NCI-H2107 (cell line): ENCODE measurements around the gene TSEN34.
"Not testable (repeated sequence)": the region's sequence is repeated elsewhere in the genome, so short reads cannot be mapped to it uniquely, and the experiment has no call there.

Experiments
- DNase-seq: peaks from one replicate; lab custom pipeline; 2025; lab: John Stamatoyannopoulos, UW

TSEN34 gene

GRCh38 chr19:54209058-54209810 lies 18.1 kb downstream of the TSEN34 start:
- no peak for DNase-seq

- DNase-seq, result peak; percentile 89
These were observed 18.8 kb downstream of the TSEN34 start for GRCh38 chr19:54209811-54210494.

- no peak for DNase-seq
These were observed 20.1 kb downstream of the TSEN34 start for GRCh38 chr19:54211235-54211634.

GRCh38 chr19:54214217-54214616 lies 23.1 kb downstream of the TSEN34 start:
- not testable (repeated sequence) for DNase-seq

- not testable (repeated sequence) for DNase-seq
These were observed 23.6 kb downstream of the TSEN34 start for GRCh38 chr19:54214734-54215133.

GRCh38 chr19:54216869-54217268 lies 25.8 kb downstream of the TSEN34 start:
- no peak for DNase-seq

- DNase-seq, result not testable (repeated sequence)
These were observed 26.6 kb downstream of the TSEN34 start for GRCh38 chr19:54217517-54218247.

- DNase-seq, result no peak
These were observed 27.2 kb downstream of the TSEN34 start for GRCh38 chr19:54218259-54218658.

- no peak for DNase-seq
These were observed 28.0 kb downstream of the TSEN34 start for GRCh38 chr19:54218960-54219661.

- not testable (repeated sequence) for DNase-seq
These were observed 28.6 kb downstream of the TSEN34 start for GRCh38 chr19:54219702-54220101.

GRCh38 chr19:54221947-54222346 lies 30.8 kb downstream of the TSEN34 start:
- not testable (repeated sequence) for DNase-seq

GRCh38 chr19:54222474-54223276 lies 31.6 kb downstream of the TSEN34 start, which contains the start of gene LILRB3:
Gene LILRB3, minus strand, starts transcription at chr19:54223007. Its CDS starts 31 bp downstream, at chr19:54222976.
- not testable (repeated sequence) for DNase-seq

GRCh38 chr19:54223277-54223936 lies 32.3 kb downstream of the TSEN34 start:
- not testable (repeated sequence) for DNase-seq

GRCh38 chr19:54223937-54224281 lies 32.8 kb downstream of the TSEN34 start:
- not testable (repeated sequence) for DNase-seq

GRCh38 chr19:54224619-54225018 lies 33.5 kb downstream of the TSEN34 start:
- DNase-seq, result not testable (repeated sequence)

GRCh38 chr19:54229146-54229545 lies 38.0 kb downstream of the TSEN34 start:
- DNase-seq, result no peak

GRCh38 chr19:54230031-54230430 lies 38.9 kb downstream of the TSEN34 start:
- no peak for DNase-seq

GRCh38 chr19:54231077-54231931 lies 40.2 kb downstream of the TSEN34 start:
- peak; percentile 93 for DNase-seq

- no peak for DNase-seq
These were observed 42.8 kb downstream of the TSEN34 start for GRCh38 chr19:54233941-54234340.
